ENCODE measurements around the gene PARD6B.
A peak's percentile ranks its signal among the peaks of the same experiment; 100 is the strongest.

The PARD6B gene

DNA sequence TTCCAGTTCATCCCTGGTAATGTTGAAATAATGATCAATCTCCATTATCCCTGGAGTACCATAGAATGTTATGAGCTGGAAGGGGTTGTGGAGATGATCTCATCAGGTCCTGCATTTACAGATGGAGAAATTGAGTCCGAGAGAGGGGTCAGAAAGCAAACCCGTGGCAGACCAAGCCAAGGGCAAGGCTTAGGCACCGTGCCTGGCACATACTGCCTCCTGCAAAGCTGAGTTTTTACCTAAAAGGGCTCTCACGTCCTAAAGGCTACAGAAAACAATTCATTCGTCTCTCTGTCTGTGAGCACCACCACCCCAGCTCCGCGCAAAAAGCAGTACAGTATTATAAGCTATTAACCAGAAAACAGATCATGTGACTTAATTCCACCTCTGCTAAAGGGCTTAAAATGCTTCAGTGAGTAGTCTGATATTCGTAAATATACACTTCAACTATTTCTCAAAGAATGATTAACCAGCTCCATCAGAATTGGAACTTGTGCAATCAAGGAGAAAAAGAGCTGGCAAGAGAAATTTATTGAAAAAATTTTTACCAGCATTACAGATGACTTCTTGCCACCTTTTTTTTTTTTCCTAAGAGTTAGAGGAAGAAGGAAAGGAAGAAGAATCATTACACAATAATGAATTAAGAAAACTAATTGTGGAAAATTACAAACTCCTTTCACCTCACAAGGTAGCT, 3.4 kb upstream of the PARD6B start:
- Histone ChIP-seq H4K20me1 (peaks cover 0 to 12% (median 0%) of the 10 kb centered on the region in 11 experiments; a peak in 3 of 22 replicates), H3K9me3 (replicated peaks in 1 of 11) (no peaks in the 10 kb centered on the region), H3K36me3 (no peaks in the 10 kb centered on the region), H3K27ac (no peak overlapping the region), H3K4me1 (peaks cover 16 to 43% (median 30%) of the 10 kb centered on the region in 10 experiments), H3K9ac (no peak overlapping the region), H3K4me2 (peak overlapping the region in 1 of 11 experiments; percentile 2; a peak in 1 of 22 replicates), H3K27me3 (no peaks in the 10 kb centered on the region), H3K4me3 (no peak overlapping the region)
- TF ChIP-seq Cebpa-rat (IDR thresholded peaks at IDR 0.05), result no peak

DNA sequence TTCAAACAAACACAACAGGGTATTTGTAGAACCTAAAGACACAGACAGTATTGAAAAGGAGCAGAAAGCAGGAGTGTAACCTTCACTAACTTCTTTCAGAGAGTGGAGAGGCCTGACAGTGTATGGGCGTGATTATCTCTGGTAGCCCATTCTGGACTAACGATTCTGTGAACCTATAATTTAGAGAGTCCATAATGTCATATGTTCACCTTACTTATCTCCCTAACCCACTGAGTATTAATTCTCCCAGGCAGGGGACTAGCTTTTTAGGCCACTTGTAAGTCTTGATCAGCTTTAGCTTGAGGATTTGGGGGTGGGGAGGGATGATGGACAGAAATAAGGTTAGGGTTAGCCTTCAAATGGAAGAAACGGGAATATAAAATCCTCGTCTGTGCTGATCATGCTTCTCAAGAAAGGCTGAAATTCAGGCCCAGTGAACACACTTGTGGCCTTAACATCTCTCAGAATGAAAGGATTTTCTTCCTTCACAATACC, 2.8 kb upstream of the PARD6B start:
- H3K4me3 ChIP-seq, result no peak overlapping the region
- TF ChIP-seq Cebpa-rat (IDR thresholded peaks at IDR 0.05), result no peak

DNA sequence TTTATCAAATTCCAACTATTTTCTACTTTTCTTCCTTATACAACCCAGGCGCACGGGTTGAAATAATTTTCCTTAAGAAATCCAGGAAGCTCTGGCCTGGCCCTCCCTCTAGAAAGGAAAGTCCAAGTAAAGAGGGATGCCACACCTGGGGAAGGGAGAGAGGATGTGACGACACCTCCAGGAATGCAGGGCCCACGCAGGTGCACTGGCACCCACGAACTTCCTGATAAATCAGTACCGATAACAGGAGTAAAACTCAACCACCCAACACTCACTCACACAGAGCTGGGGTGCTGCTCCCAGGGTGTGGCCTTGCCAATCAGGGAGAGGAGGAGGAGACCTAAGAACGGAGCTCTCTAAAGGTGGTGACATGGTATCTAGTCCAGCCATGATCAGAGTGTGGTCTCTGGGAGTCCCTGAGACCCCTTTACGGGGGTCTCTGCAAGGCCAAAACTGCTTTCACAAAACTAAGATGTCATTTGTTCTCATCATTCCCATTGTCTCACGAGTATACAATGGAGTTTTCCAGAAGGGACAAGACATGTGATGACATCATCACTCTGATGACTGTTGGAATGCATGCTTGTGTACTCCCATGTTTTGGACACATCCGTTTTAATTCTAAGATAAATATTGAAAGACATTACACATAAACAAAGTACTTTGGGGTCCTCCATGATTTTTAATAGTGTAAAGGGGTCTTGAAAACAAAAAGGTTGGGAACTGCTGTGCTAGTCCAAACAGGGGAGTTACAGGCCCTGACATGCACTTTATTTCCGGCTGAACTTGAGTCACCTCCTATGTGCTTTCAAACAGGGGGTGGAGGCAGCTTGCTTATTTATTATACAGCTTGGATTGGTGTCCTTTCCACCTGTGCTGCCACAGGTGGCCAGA, 2.2 kb upstream of the PARD6B start:
- H3K4me3 ChIP-seq, result no peak overlapping the region
- peaks cover 23 to 46% (median 39%) of the 10 kb centered on the region in 10 experiments for H3K4me1 ChIP-seq
- H3K27me3 ChIP-seq, result no peaks in the 10 kb centered on the region
- H3K36me3 ChIP-seq, result peaks cover 0 to 3% (median 0%) of the 10 kb centered on the region in 11 experiments; a peak in 5 of 22 replicates
- H3K4me2 ChIP-seq, result no peak overlapping the region
- H4K20me1 ChIP-seq, result peaks cover 0 to 17% (median 0%) of the 10 kb centered on the region in 11 experiments; a peak in 3 of 22 replicates
- no peak overlapping the region for H3K27ac ChIP-seq
- no peak overlapping the region for H3K9ac ChIP-seq
- no peaks in the 10 kb centered on the region for H3K9me3 ChIP-seq (replicated peaks in 1 of 11)
- no peak for TF ChIP-seq Cebpa-rat (IDR thresholded peaks at IDR 0.05)

More for the DNA sequence above, 2.8 kb upstream of the PARD6B start:
- Histone ChIP-seq H3K4me1 (peaks cover 22 to 49% (median 36%) of the 10 kb centered on the region in 10 experiments), H3K36me3 (no peaks in the 10 kb centered on the region), H3K27me3 (no peaks in the 10 kb centered on the region), H4K20me1 (peaks cover 0 to 15% (median 0%) of the 10 kb centered on the region in 11 experiments; a peak in 3 of 22 replicates), H3K27ac (no peak overlapping the region), H3K9ac (no peak overlapping the region), H3K4me2 (peak overlapping the region in 1 of 11 experiments; percentile 2; a peak in 1 of 22 replicates), H3K9me3 (replicated peaks in 1 of 11) (no peaks in the 10 kb centered on the region)

DNA sequence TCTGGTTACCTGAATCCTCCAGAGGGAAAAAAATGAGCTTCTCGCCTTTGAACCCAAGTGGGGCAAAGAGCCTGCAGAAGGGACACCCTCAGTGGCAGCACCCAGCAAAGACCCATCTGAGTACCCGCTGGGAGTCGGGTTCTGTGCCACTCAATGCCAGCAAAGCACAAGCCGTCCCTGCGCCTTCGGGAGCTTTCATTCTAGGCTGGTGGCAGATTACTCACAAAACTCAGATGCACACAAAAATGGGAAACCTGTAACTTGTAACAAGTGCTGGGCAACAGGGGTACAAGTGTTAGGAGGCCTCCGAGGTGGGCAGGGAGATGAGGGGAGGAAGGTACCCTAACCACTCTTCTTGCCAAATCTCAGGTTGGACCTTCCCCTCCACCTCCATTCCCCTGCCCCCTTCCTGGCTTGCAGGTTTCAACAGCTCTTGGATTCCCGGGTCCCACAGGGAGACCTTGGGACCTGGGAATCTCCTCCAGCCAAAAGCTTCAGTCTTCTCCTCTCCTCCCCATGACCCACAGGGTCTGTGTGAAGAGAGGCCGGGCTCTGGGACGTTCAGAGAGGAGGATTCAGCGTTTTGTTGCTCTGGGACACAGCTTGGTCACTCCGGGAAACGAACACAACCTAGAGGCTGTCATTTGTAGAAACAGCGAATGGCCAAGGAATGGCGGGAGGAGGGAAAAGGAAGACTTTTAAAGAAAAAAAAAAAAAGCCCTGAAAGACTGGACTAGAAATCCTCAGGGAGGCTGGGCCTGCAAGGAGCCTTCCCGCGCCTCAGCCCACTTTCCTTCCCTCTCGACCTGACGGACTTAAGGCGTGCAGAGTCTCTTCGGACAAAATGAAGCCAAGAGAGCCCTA, 1.2 kb upstream of the PARD6B start:
- Histone ChIP-seq H3K9ac (peak overlapping the region; percentile 79 to 91 (median 85)), H3K4me2 (peak overlapping the region; percentile 89 to 98 (median 95)), H3K27me3 (no peaks in the 10 kb centered on the region), H3K36me3 (peaks cover 0 to 11% (median 0%) of the 10 kb centered on the region in 11 experiments; a peak in 5 of 22 replicates), H3K4me3 (peak overlapping the region; percentile 79 to 96 (median 89)), H3K4me1 (peaks cover 14 to 37% (median 30%) of the 10 kb centered on the region in 10 experiments), H4K20me1 (peaks cover 0 to 24% (median 0%) of the 10 kb centered on the region in 11 experiments; a peak in 3 of 22 replicates), H3K27ac (peak overlapping the region in 9 of 11 experiments; percentile 51 to 86 (median 74); a peak in 17 of 22 replicates), H3K9me3 (replicated peaks in 1 of 11) (no peaks in the 10 kb centered on the region)
- no peak for TF ChIP-seq Cebpa-rat (IDR thresholded peaks at IDR 0.05)

DNA sequence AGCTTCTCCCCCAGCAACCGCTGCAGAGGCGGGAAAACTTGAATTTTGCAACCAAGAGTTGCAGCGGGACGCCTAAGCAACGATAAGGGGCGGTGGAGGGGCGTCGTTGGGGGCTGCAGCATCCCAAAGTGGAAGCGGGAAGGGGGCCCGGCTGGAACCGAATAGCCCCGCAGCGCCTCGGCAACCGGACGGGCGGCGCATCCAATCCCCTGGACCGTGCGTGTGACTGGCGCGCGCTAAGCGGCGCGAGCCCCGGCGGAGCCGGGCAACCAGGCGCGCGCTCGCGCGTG, 670 bp upstream of the PARD6B start:
- peak overlapping the region; percentile 79 to 91 (median 85) for H3K9ac ChIP-seq
- no peak for TF ChIP-seq Cebpa-rat (IDR thresholded peaks at IDR 0.05)
- peaks cover 10 to 35% (median 28%) of the 10 kb centered on the region in 10 experiments; a peak in 19 of 20 replicates for H3K4me1 ChIP-seq
- H3K27me3 ChIP-seq, result no peaks in the 10 kb centered on the region
- H3K9me3 ChIP-seq (replicated peaks in 1 of 11), result no peaks in the 10 kb centered on the region
- peak overlapping the region; percentile 79 to 96 (median 89) for H3K4me3 ChIP-seq
- peak overlapping the region; percentile 89 to 98 (median 95) for H3K4me2 ChIP-seq
- H3K36me3 ChIP-seq, result peaks cover 0 to 11% (median 0%) of the 10 kb centered on the region in 11 experiments; a peak in 5 of 22 replicates
- H4K20me1 ChIP-seq, result peaks cover 0 to 24% (median 0%) of the 10 kb centered on the region in 11 experiments; a peak in 3 of 22 replicates
- H3K27ac ChIP-seq, result peak overlapping the region in 9 of 11 experiments; percentile 51 to 86 (median 74); a peak in 18 of 22 replicates

DNA sequence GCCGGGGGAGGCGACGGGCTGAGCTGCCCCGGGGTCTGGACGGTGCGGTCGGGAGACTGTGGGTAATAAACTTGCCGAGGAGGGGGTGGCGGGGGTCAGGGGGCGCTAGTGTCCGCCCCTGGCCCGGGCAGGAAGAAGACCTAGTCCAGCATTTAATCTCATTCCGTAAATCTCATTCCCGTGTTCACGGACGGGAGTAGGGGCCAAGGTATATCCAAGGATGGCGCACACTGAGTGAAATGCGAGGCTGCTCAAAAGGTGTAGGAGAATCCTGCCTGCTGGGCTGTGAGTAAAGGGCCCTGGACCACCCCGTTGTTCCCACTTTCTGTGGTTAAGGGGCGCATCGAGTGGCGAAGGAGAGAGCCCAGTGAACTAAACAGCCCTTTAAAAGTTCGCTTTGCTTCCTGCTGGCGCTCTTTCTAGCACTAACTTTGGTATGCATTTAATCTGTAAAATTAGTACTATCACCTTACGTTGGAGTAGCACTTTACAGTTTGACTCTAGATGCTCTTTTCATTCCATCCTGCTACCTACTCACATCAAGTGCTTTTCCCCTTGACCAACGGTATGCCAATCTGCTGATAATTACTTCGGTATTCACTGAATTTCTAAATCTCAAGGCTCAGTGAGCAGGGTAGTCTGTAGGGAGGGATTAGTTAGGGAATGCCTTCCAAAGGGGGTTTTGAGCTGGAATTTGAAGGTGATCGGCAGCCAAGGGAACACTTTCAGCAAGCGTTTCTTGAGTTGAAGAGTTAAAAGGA, 730 bp downstream of the PARD6B start:
- no peak for TF ChIP-seq Cebpa-rat (IDR thresholded peaks at IDR 0.05)
- peak overlapping the region; percentile 89 to 98 (median 95) for H3K4me2 ChIP-seq
- no peaks in the 10 kb centered on the region for H3K9me3 ChIP-seq (replicated peaks in 1 of 11)
- peak overlapping the region; percentile 29 to 86 (median 74); a peak in 21 of 22 replicates for H3K27ac ChIP-seq
- H3K27me3 ChIP-seq, result no peaks in the 10 kb centered on the region
- peaks cover 0 to 33% (median 0%) of the 10 kb centered on the region in 11 experiments; a peak in 3 of 22 replicates for H4K20me1 ChIP-seq
- H3K9ac ChIP-seq, result peak overlapping the region; percentile 79 to 91 (median 85)
- peak overlapping the region; percentile 79 to 96 (median 89) for H3K4me3 ChIP-seq
- peaks cover 10 to 40% (median 28%) of the 10 kb centered on the region in 10 experiments; a peak in 19 of 20 replicates for H3K4me1 ChIP-seq
- H3K36me3 ChIP-seq, result peaks cover 0 to 16% (median 7%) of the 10 kb centered on the region in 11 experiments; a peak in 8 of 22 replicates

DNA sequence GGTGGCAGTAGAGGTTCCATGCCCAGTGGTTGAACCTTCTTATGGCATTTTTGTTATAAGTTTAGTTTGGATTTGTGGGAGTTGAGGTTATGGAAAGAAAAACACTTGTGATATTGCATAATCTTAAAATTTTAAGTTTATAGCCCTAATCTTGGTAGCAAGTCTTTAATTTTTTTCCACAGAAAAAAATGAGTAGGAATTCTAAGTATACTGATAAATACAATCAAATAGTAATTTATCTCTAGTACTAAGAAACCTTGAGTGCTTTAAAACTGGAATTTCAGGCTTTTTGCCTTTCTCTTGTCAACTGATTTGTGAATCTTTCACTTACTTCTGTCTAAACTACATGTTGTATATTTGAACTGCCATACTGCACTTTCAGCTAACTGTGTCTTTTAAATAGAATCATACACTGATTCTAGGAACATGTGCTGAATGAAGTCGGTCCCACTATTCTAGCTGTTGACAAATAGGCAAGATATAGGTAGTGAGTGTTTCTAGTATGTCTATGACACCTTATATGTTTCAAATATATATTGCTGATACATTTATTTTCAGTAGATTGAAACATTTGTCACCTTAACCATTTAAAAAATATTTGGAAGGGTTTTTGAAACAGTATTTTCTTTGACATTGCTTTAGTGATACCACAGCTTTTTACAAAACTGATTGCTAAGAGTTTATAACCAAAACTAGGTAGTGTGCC, 2.4 kb downstream of the PARD6B start:
- H3K4me3 ChIP-seq, result no peak overlapping the region
- H4K20me1 ChIP-seq, result peaks cover 0 to 33% (median 0%) of the 10 kb centered on the region in 11 experiments; a peak in 3 of 22 replicates
- peaks cover 10 to 39% (median 28%) of the 10 kb centered on the region in 10 experiments; a peak in 19 of 20 replicates for H3K4me1 ChIP-seq
- TF ChIP-seq Cebpa-rat (IDR thresholded peaks at IDR 0.05), result no peak
- no peaks in the 10 kb centered on the region for H3K27me3 ChIP-seq
- H3K36me3 ChIP-seq, result peaks cover 0 to 32% (median 11%) of the 10 kb centered on the region in 11 experiments; a peak in 11 of 22 replicates
- H3K9ac ChIP-seq, result no peak overlapping the region
- no peak overlapping the region for H3K27ac ChIP-seq
- peak overlapping the region in 8 of 11 experiments; percentile 89 to 97 (median 95); a peak in 16 of 22 replicates for H3K4me2 ChIP-seq
- no peaks in the 10 kb centered on the region for H3K9me3 ChIP-seq (replicated peaks in 1 of 11)

All from BLaER1 treated with 17β-estradiol and CSF1 and Interleukin-3, amounts not matched to agents 10 nM and 100 nM (cell line).